ES-I3 (cell line): ENCODE results near the gene APOE.

Experiments used
- H3K36me3 ChIP-seq: 2 replicates; pipeline ENCODE4 v1.6.1; 2013; ENCODE audit warnings: mild to moderate bottlenecking, low read length, control low read depth, moderate library complexity; ENCODE audit not compliant: insufficient read depth
- H3K4me1 ChIP-seq: 2 replicates; pipeline ENCODE4 v1.6.1; 2013; ENCODE audit warnings: mild to moderate bottlenecking, control low read depth, low read length; ENCODE audit not compliant: insufficient read depth
- H3K9ac ChIP-seq: 2 replicates; pipeline ENCODE4 v1.6.1; 2013; ENCODE audit warnings: low read depth, mild to moderate bottlenecking, low read length, moderate library complexity
- H3K9me3 ChIP-seq: 2 replicates; pipeline ENCODE4 v1.6.1; 2013; ENCODE audit warnings: mild to moderate bottlenecking, low read length, moderate library complexity; ENCODE audit not compliant: control insufficient read depth, insufficient read depth

APOE gene

DNA sequence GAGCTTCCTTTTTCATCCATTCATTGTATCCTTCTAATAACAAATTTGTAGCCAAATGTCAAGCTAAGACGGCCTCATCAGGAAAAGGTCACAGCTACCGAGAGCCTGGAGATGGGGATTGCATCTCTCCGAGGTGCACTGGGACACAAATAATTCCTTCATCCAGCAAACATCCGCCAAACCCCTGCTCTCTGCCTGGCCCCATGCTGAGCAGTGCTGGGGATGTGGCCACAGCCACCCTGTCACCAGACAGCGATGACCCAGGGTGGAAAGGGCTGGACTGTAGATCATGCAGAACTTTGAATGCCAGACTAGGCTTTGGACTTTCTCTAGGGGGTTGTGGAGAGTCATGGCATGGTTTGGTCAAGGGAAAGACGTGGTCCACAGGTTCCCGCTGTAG, 12.7 kb upstream of the APOE start:
- peaks cover 7% of the 10 kb centered on the region; the same call in 1 of the 2 replicates for H3K4me1 ChIP-seq
- no peaks in the 10 kb centered on the region for H3K9me3 ChIP-seq
- H3K36me3 ChIP-seq: peaks cover 22% of the 10 kb centered on the region
- H3K9ac ChIP-seq: no peak overlapping the region

DNA sequence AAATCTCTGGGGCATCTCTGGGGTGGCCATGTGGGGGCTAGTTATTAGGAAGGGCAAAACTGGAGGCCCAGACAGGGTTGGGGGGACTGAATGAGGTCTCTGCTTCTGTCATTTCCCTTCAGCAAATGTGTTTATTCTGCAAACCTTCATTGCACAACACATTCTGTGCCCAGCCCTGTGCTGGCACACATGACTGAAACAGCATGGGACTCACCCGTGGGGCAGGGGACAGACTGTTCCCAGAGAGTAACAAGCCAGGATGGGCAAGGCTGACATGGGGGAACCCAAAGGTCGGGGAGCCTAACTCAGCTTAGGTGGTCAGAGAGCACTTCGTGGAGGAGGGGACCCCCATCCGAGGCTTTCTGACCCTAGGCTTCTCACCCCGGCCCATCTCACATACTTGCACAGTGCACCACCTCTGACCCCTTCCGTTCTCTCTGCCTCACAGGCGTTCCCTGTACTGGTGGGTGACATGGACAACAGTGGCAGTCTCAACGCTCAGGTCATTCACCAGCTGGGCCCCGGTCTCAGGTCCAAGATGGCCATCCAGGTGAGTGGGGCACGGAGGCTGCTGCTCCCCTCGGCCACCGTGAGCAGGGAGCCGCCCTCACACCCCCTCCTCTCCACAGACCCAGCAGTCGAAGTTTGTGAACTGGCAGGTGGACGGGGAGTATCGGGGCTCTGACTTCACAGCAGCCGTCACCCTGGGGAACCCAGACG, 12.1 kb upstream of the APOE start:
- H3K9ac ChIP-seq: no peak overlapping the region
- peaks cover 7% of the 10 kb centered on the region; the same call in 1 of the 2 replicates for H3K4me1 ChIP-seq
- peaks cover 22% of the 10 kb centered on the region for H3K36me3 ChIP-seq
- no peaks in the 10 kb centered on the region for H3K9me3 ChIP-seq

DNA sequence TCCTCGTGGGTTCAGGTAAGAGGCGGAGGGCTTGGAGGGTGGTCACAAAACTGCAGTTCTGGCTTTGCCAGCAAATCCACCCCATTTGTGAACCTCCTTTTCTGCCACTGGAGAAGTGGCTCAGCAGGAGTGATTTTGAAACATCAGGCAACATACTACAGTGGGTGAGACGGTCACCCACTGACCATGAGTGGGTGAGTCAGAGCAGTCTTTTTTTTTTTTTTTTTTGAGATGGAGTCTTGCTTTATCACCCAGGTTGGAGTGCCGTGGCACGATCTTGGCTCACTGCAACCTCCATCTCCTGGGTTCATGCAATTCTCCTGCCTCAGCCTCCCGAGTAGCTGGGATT, 11.6 kb upstream of the APOE start:
- Histone ChIP-seq H3K9ac (no peak overlapping the region), H3K9me3 (no peaks in the 10 kb centered on the region), H3K36me3 (peaks cover 22% of the 10 kb centered on the region), H3K4me1 (peaks cover 7% of the 10 kb centered on the region; the same call in 1 of the 2 replicates)

DNA sequence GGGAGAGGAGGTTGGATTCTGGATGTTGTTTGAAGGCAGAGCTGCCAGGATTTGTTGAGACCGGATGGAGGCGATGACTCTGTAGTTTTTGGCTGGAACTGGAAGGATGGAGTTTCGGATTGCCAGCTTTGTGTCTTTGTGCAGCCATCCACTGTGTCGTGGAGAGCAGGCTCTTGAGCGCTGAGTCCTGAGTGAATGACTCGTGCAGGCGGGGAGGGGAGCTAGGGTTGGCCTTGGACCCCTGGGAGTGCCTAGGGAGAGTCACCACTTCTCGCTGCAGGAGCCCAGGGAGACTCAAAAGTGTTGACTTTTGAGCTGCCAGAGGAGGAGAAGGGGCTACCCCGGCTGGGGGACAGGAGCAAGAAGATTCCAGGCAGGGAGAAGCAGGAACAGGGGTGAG, 10.7 kb upstream of the APOE start:
- H3K9me3 ChIP-seq: no peaks in the 10 kb centered on the region
- peaks cover 4% of the 10 kb centered on the region; the same call in 1 of the 2 replicates for H3K4me1 ChIP-seq
- H3K36me3 ChIP-seq: peaks cover 25% of the 10 kb centered on the region
- no peak overlapping the region for H3K9ac ChIP-seq

DNA sequence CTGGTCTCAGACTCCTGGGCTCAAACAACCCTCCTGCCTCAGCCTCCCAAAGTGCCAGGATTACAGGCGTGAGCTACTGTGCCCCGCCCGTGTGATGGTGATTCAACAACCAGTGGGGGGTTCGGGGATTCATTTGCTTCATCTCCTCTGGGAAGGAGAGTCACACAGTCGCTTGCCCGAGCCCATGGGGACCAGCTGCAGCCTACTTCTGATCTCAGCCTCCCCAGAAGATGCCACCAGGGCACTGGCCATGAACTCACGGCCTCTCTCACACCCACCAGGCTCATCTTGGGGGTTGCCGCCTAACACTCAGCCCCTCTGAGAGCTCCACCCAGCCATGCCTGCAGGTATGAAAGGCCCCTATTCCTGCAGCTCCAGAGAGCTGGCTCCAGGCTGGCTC, 7.8 kb upstream of the APOE start:
- no peaks in the 10 kb centered on the region for H3K9me3 ChIP-seq
- H3K36me3 ChIP-seq: peaks cover 22% of the 10 kb centered on the region
- no peaks in the 10 kb centered on the region for H3K4me1 ChIP-seq
- no peak overlapping the region for H3K9ac ChIP-seq

DNA sequence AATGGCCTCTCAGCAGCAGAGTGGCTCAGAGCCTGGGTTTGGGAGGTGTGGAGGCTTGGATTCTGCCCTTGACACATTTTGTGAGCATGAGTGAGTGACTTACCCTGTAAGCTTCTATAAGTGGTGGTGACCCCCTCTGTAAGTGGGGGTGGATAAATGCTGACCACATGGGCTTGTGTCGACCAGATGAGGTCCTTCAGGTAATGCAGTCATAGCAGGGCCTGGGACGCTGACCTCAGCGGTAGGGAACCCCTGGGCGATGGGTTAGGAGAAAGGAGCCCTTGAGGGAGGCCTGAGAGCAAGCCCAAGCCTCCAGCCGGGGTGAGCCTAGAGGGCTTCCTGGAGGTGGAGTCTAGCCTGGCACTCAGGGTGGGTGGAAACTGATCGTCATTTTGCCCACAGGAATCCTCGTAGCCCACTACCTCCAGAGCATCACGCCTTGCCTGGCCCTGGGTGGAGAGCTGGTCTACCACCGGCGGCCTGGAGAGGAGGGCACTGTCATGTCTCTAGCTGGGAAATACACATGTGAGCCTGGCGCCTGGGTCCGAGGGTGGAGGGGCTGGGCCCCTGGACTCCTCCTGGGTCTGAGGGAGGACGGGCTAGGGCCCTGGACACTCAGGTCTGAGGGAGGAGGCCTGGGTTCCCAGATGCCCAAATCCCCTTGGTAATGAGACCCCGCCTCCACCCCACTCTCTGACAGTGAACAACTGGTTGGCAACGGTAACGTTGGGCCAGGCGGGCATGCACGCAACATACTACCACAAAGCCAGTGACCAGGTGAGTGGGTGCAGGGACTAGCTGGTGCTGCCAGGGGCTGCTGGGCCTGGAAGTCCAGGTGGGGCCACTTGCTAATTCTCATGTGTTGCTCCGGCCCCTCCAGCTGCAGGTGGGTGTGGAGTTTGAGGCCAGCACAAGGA, 5.0 kb upstream of the APOE start:
- H3K36me3 ChIP-seq: peaks cover 13% of the 10 kb centered on the region
- H3K4me1 ChIP-seq: peaks cover 12% of the 10 kb centered on the region; the same call in 1 of the 2 replicates
- H3K9ac ChIP-seq: no peak overlapping the region
- no peaks in the 10 kb centered on the region for H3K9me3 ChIP-seq

DNA sequence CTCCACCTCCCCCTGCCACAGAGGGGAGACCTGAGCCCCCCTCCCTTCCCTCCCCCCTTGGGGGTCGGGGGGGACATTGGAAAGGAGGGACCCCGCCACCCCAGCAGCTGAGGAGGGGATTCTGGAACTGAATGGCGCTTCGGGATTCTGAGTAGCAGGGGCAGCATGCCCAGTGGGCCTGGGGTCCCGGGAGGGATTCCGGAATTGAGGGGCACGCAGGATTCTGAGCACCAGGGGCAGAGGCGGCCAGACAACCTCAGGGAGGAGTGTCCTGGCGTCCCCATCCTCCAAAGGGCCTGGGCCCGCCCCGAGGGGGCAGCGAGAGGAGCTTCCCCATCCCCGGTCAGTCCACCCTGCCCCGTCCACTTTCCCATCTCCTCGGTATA, 2.4 kb upstream of the APOE start:
- no peaks in the 10 kb centered on the region for H3K9me3 ChIP-seq
- H3K36me3 ChIP-seq: peaks cover 19% of the 10 kb centered on the region
- H3K4me1 ChIP-seq: peaks cover 12% of the 10 kb centered on the region; the same call in 1 of the 2 replicates
- H3K9ac ChIP-seq: no peak overlapping the region

DNA sequence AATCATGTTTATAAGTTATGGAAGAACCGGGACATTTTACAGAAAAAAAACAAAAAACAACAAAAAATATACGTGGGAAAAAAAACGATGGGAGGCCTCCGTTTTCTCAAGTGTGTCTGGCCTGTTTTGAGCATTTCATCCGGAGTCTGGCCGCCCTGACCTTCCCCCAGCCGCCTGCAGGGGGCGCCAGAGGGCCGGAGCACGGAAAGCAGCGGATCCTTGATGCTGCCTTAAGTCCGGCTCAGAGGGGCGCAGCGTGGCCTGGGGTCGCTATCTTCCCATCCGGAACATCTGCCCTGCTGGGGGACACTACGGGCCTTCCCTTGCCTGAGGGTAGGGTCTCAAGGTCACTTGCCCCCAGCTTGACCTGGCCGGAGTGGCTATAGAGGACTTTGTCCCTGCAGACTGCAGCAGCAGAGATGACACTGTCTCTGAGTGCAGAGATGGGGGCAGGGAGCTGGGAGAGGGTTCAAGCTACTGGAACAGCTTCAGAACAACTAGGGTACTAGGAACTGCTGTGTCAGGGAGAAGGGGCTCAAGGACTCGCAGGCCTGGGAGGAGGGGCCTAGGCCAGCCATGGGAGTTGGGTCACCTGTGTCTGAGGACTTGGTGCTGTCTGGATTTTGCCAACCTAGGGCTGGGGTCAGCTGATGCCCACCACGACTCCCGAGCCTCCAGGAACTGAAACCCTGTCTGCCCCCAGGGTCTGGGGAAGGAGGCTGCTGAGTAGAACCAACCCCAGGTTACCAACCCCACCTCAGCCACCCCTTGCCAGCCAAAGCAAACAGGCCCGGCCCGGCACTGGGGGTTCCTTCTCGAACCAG, 1.8 kb upstream of the APOE start:
- peaks cover 12% of the 10 kb centered on the region; the same call in 1 of the 2 replicates for H3K4me1 ChIP-seq
- H3K9me3 ChIP-seq: no peaks in the 10 kb centered on the region
- no peak overlapping the region; the same call in 1 of the 2 replicates for H3K9ac ChIP-seq
- H3K36me3 ChIP-seq: peaks cover 19% of the 10 kb centered on the region

DNA sequence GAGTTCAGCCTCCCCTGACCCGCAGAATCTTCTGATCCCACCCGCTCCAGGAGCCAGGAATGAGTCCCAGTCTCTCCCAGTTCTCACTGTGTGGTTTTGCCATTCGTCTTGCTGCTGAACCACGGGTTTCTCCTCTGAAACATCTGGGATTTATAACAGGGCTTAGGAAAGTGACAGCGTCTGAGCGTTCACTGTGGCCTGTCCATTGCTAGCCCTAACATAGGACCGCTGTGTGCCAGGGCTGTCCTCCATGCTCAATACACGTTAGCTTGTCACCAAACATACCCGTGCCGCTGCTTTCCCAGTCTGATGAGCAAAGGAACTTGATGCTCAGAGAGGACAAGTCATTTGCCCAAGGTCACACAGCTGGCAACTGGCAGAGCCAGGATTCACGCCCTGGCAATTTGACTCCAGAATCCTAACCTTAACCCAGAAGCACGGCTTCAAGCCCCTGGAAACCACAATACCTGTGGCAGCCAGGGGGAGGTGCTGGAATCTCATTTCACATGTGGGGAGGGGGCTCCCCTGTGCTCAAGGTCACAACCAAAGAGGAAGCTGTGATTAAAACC, 1.1 kb upstream of the APOE start:
- H3K9ac ChIP-seq: no peak overlapping the region
- peaks cover 12% of the 10 kb centered on the region; the same call in 1 of the 2 replicates for H3K4me1 ChIP-seq
- peaks cover 21% of the 10 kb centered on the region for H3K36me3 ChIP-seq
- H3K9me3 ChIP-seq: no peaks in the 10 kb centered on the region

DNA sequence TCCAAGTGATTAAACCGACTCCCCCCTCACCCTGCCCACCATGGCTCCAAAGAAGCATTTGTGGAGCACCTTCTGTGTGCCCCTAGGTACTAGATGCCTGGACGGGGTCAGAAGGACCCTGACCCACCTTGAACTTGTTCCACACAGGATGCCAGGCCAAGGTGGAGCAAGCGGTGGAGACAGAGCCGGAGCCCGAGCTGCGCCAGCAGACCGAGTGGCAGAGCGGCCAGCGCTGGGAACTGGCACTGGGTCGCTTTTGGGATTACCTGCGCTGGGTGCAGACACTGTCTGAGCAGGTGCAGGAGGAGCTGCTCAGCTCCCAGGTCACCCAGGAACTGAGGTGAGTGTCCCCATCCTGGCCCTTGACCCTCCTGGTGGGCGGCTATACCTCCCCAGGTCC, 2.0 kb downstream of the APOE start:
- H3K9ac ChIP-seq: no peak overlapping the region
- H3K4me1 ChIP-seq: peaks cover 14% of the 10 kb centered on the region
- H3K36me3 ChIP-seq: peaks cover 16% of the 10 kb centered on the region
- no peaks in the 10 kb centered on the region for H3K9me3 ChIP-seq

DNA sequence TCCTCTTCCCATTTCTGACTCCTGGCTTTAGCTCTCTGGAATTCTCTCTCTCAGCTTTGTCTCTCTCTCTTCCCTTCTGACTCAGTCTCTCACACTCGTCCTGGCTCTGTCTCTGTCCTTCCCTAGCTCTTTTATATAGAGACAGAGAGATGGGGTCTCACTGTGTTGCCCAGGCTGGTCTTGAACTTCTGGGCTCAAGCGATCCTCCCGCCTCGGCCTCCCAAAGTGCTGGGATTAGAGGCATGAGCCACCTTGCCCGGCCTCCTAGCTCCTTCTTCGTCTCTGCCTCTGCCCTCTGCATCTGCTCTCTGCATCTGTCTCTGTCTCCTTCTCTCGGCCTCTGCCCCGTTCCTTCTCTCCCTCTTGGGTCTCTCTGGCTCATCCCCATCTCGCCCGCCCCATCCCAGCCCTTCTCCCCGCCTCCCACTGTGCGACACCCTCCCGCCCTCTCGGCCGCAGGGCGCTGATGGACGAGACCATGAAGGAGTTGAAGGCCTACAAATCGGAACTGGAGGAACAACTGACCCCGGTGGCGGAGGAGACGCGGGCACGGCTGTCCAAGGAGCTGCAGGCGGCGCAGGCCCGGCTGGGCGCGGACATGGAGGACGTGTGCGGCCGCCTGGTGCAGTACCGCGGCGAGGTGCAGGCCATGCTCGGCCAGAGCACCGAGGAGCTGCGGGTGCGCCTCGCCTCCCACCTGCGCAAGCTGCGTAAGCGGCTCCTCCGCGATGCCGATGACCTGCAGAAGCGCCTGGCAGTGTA, 2.7 kb downstream of the APOE start:
- Histone ChIP-seq H3K9ac (no peak overlapping the region), H3K36me3 (peaks cover 16% of the 10 kb centered on the region), H3K4me1 (peaks cover 19% of the 10 kb centered on the region)

DNA sequence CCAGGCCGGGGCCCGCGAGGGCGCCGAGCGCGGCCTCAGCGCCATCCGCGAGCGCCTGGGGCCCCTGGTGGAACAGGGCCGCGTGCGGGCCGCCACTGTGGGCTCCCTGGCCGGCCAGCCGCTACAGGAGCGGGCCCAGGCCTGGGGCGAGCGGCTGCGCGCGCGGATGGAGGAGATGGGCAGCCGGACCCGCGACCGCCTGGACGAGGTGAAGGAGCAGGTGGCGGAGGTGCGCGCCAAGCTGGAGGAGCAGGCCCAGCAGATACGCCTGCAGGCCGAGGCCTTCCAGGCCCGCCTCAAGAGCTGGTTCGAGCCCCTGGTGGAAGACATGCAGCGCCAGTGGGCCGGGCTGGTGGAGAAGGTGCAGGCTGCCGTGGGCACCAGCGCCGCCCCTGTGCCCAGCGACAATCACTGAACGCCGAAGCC, 3.3 kb downstream of the APOE start:
- no peak overlapping the region for H3K9ac ChIP-seq
- H3K4me1 ChIP-seq: peaks cover 18% of the 10 kb centered on the region
- H3K36me3 ChIP-seq: peaks cover 16% of the 10 kb centered on the region
- H3K9me3 ChIP-seq: no peaks in the 10 kb centered on the region

More for the DNA sequence above, 2.7 kb downstream of the APOE start:
- no peaks in the 10 kb centered on the region for H3K9me3 ChIP-seq

DNA sequence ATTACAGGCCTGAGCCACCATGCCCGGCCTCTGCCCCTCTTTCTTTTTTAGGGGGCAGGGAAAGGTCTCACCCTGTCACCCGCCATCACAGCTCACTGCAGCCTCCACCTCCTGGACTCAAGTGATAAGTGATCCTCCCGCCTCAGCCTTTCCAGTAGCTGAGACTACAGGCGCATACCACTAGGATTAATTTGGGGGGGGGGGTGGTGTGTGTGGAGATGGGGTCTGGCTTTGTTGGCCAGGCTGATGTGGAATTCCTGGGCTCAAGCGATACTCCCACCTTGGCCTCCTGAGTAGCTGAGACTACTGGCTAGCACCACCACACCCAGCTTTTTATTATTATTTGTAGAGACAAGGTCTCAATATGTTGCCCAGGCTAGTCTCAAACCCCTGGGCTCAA, 4.2 kb downstream of the APOE start:
- H3K9me3 ChIP-seq: no peaks in the 10 kb centered on the region
- no peak overlapping the region for H3K9ac ChIP-seq
- peaks cover 14% of the 10 kb centered on the region for H3K4me1 ChIP-seq
- peaks cover 16% of the 10 kb centered on the region for H3K36me3 ChIP-seq
